ENCODE data around the gene RFX8.

- TF ChIP-seq CTCF (IDR thresholded peaks at IDR 0.05) (no peak), EP300 (IDR thresholded peaks at IDR 0.05) (no peak), POLR2AphosphoS5 (IDR thresholded peaks at IDR 0.05) (no peak)
Observed at GRCh38 chr2:101398116-101398821, 76.6 kb downstream of the RFX8 start.

Measured in esophagus muscularis mucosa (tissue), 4 donors.